ENCODE measurements around the gene SWI5.

GRCh38 chr9:128288273-128289004, 12.4 kb downstream of the SWI5 start:
- no peak for TF ChIP-seq EZH2phosphoT487 (IDR thresholded peaks at IDR 0.05; ENCODE audit: borderline replicate concordance, low read length)
- TF ChIP-seq, protein P1, sequence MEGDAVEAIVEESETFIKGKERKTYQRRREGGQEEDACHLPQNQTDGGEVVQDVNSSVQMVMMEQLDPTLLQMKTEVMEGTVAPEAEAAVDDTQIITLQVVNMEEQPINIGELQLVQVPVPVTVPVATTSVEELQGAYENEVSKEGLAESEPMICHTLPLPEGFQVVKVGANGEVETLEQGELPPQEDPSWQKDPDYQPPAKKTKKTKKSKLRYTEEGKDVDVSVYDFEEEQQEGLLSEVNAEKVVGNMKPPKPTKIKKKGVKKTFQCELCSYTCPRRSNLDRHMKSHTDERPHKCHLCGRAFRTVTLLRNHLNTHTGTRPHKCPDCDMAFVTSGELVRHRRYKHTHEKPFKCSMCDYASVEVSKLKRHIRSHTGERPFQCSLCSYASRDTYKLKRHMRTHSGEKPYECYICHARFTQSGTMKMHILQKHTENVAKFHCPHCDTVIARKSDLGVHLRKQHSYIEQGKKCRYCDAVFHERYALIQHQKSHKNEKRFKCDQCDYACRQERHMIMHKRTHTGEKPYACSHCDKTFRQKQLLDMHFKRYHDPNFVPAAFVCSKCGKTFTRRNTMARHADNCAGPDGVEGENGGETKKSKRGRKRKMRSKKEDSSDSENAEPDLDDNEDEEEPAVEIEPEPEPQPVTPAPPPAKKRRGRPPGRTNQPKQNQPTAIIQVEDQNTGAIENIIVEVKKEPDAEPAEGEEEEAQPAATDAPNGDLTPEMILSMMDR (IDR thresholded peaks at IDR 0.05; ENCODE audit: low read depth, low read length, poor library complexity, severe bottlenecking) = no peak

Data from DOHH2 (cell line).